Vagina (tissue), 2 donors: Measurements from ENCODE around the gene N4BP2.

Experiments used
- CTCF ChIP-seq, 3 experiments: fragments of 450-650 bp in 2 of 3; fragments of 200-600 bp in 1 of 3; sonication (generic) in 1 of 3; IDR thresholded peaks; one replicate each; pipeline ENCODE4 v1.5.1; 2017 to 2019; ENCODE audit warnings: antibody characterized with exemption in 3 of 3, mild to moderate bottlenecking in 2 of 3, moderate library complexity in 2 of 3
- POLR2A ChIP-seq, 2 donors: fragments of 450-650 bp; IDR thresholded peaks; one replicate each; pipeline ENCODE4 v1.6.1; 2017; ENCODE audit warnings: antibody characterized with exemption in 2 of 2, mild to moderate bottlenecking in 2 of 2, moderate library complexity in 2 of 2

DNA sequence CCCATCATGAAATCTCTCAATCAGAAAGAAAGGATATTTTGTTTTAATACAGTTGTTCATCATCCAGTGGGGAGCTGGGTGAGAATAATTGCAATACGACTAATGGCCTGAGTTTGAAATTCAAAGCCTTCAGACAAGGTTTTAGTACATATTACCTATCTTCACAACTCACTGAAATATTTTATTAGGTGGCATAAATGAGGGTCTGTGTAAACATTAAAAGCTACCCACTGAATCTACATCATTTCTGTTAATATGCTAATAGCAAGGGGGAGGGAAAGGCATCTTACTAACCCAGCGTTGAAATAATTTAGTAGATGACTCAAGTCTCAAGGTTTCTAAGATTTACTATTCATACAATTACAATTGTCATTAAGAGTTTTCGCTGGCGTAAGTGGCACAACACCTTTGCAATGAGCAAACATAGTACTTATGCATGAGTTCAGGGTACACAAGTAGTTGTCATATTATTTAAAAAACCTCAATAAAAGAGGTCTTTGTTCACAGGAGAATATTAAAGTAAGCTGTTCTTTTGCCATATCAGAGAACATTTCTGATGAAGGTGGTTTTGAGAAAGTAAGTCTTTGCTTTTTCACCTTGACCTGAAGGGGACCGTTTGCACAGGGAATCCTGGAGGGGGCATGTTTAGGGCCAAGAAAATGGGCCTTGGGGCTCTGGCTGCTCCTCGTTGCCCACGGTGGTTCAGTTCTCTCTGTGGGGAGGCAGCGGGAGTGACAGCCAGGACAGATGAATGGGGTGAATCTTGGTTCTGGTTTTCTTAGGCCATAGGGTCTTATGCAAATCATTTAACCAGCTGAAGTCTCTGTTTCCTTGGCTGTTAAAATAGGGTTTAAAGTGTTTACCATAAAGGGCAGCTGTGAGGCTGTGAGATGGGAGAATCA lies 135.7 kb downstream of the N4BP2 start:
- TF ChIP-seq CTCF (IDR thresholded peaks at IDR 0.05) (no peak), POLR2A (IDR thresholded peaks at IDR 0.05) (no peak)
